Measurements from ENCODE around the gene ROBO4.

GRCh38 chr11:124863137-124863825, 34.4 kb downstream of the ROBO4 start:
- TF ChIP-seq SNRNP70 (IDR thresholded peaks at IDR 0.05; ENCODE audit: low read depth, low read length) (no peak), YY1 (IDR thresholded peaks at IDR 0.05; ENCODE audit: insufficient read depth, insufficient replicate concordance, low read depth, low read length) (no peak)
- TF ChIP-seq, protein P1, sequence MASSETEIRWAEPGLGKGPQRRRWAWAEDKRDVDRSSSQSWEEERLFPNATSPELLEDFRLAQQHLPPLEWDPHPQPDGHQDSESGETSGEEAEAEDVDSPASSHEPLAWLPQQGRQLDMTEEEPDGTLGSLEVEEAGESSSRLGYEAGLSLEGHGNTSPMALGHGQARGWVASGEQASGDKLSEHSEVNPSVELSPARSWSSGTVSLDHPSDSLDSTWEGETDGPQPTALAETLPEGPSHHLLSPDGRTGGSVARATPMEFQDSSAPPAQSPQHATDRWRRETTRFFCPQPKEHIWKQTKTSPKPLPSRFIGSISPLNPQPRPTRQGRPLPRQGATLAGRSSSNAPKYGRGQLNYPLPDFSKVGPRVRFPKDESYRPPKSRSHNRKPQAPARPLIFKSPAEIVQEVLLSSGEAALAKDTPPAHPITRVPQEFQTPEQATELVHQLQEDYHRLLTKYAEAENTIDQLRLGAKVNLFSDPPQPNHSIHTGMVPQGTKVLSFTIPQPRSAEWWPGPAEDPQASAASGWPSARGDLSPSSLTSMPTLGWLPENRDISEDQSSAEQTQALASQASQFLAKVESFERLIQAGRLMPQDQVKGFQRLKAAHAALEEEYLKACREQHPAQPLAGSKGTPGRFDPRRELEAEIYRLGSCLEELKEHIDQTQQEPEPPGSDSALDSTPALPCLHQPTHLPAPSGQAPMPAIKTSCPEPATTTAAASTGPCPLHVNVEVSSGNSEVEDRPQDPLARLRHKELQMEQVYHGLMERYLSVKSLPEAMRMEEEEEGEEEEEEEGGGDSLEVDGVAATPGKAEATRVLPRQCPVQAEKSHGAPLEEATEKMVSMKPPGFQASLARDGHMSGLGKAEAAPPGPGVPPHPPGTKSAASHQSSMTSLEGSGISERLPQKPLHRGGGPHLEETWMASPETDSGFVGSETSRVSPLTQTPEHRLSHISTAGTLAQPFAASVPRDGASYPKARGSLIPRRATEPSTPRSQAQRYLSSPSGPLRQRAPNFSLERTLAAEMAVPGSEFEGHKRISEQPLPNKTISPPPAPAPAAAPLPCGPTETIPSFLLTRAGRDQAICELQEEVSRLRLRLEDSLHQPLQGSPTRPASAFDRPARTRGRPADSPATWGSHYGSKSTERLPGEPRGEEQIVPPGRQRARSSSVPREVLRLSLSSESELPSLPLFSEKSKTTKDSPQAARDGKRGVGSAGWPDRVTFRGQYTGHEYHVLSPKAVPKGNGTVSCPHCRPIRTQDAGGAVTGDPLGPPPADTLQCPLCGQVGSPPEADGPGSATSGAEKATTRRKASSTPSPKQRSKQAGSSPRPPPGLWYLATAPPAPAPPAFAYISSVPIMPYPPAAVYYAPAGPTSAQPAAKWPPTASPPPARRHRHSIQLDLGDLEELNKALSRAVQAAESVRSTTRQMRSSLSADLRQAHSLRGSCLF (CRISPR knock-in tag; IDR thresholded peaks at IDR 0.05; ENCODE audit: borderline replicate concordance) = no peak
- TF ChIP-seq, protein P2, sequence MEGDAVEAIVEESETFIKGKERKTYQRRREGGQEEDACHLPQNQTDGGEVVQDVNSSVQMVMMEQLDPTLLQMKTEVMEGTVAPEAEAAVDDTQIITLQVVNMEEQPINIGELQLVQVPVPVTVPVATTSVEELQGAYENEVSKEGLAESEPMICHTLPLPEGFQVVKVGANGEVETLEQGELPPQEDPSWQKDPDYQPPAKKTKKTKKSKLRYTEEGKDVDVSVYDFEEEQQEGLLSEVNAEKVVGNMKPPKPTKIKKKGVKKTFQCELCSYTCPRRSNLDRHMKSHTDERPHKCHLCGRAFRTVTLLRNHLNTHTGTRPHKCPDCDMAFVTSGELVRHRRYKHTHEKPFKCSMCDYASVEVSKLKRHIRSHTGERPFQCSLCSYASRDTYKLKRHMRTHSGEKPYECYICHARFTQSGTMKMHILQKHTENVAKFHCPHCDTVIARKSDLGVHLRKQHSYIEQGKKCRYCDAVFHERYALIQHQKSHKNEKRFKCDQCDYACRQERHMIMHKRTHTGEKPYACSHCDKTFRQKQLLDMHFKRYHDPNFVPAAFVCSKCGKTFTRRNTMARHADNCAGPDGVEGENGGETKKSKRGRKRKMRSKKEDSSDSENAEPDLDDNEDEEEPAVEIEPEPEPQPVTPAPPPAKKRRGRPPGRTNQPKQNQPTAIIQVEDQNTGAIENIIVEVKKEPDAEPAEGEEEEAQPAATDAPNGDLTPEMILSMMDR (CRISPR knock-in tag; IDR thresholded peaks at IDR 0.05) = no peak

All from HepG2 (cell line).